OCI-M2 (cell line): ENCODE measurements around the gene PARD3.

Experiments
- DNase-seq: peaks from one replicate; lab custom pipeline; 2025; ENCODE audit not compliant: unreplicated experiment; lab: John Stamatoyannopoulos, UW

Gene PARD3

GRCh38 chr10:34203966-34204630 is 611.0 kb downstream of the PARD3 start:
- DNase-seq = no peak

DNA sequence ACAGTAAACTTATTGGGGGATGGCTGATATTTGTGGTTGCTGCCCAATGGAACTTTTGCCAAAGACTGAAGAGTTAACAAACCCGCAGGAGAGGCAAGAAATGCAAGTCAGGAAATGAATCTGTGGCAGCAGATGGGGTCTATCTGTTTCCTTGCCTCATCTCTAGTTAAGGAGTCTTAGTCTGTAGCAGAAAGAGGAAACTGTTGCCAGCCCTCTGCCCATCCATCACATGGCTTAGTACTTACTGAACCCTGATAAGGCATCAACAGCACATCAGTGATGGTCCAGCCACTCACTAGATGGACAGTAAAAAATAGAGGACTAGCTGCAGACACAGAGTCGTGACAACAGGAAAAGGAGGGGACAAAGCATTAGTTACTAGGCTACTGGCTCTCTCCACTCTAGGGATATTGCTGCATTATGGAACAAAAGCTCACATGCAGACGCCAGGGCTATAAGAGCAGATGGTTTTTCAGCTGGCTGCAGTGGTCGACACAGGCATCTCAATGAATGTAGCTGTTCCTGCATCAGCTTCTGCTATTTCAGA is 614.7 kb downstream of the PARD3 start:
- DNase-seq = no peak

DNA sequence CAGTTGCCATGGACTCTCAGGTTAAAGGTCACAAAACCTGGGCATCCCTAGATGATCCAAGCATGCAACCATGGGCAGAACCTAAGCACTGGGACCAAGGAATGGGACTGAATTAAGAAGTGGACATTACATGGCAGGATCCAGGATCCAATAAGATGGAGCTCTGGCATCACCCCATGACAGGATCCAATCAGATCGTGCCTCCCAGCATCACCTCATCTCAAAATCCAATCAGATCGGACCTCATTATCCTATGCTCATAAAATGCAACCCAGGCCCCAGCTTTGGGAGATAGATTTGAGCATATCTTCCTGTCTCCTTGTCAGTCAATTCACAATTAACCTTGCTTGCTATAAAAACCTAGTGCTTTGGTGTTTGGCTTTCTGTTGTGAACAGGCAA is 616.1 kb downstream of the PARD3 start:
- DNase-seq = no peak

DNA sequence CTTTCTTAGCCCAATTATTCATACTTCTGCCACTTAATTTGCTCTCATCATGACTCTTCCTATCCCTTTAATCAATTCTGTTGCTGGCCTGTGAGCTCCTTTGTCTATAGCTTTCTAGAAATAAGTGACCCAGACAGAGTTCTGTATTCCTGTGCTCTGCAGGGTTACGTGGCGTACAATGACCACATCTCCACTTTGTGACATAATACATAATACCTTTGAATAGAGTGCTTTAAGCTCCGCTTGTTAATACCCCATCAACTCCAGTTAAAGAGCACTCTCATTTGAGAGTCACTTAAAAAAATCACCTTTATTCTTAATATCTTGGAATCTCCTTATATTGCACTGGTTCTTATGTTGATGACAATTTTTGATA is 619.0 kb downstream of the PARD3 start:
- DNase-seq = no peak

DNA sequence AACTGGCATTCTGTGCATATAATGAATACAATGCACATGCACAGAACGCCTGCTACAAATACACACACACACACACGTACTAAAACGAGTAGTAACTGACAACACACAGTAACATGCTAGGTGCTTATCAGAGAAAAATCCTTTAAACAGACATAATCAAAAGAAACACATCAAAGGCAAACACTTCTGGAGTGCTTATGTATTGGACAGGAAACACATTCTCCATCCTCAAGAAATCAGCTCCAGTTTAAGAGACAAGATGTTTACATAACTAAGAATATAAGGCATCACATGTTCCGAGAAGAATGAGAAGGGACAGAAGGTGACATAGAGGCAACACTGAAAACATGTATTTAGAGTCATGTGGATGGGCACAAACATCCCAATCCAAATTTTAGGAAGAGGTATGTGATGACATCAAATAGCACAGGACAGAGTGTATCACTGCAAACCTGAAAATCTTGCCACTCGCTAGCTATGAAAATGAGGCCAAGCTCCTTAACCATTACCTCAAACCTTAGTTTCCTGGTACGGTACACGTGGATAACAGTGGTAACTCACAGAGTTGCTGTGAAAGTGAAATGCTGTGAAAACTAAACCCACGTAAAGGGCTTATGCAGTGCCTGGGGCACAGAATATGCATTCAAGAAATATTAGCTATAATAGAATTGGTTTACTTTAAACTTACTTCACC is 619.6 kb downstream of the PARD3 start:
- DNase-seq = no peak

DNA sequence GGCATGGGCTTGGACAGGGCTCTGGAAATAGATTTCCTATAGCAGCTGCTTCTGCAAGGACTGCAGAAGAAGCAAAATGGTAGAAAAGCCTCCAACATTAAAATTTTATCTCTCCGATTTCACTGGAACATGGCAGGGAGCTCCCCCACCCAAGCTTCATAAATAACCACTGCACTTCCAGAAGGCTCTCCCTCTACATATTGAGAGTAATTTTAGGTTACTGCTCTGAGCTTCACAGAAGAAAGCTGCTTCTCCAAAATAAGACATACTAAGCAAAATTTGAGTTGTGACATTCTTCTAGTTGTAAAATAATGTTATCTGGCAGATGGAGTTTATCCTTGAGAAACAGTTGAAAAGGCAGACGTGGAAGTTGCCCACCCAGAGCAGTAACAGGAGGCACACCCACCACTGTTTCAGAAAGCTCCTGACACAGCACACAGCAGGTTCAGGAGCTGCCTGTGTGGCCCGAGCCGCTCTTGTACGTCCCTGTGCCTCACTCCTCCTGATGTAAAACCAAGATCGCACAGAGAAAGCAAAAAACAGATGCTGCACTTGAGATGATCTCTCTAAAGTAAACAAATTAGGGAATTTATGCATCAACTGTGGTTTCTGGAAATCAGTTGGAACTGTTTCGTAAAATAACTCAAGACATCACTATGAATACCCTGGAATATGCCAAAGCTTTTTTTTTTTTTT is 621.0 kb downstream of the PARD3 start:
- no peak for DNase-seq

DNA sequence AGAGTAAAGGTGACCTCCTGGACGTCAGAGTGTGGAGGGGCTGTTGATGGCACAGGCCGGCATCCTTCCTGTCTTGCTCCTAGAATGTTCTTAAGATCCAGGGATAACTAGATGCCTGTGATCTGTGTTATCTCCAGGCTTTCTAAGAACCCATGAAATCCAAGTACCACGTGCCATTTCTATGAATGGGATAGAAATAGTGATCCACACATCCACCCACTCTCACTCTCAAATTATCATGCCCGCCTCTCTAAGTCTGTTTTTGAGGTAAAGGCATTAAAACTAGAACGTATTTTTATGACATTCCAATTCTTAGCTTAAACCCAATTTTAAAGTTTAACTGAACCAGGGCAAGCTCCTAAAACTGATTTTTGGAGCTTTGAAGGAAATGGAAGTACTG is 622.5 kb downstream of the PARD3 start:
- DNase-seq = no peak

DNA sequence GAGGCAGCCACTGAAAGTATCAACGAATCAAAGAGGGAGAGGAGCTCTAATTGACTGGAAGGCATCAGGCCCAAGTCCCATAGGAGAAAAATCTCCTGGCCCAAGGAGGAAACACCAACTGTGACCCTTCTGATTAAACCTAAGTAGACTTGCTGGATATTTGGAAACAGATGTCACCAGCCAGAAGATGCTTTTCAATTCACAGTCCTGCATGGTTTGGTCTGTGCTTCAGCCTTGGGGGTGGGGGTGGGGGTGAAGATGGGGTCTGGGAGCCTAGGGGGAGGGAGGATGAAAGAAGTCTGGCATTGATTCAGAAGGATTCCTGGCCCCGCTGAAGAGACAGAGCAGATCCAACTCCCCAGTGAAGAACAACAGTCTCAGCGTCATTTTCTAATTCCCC is 623.7 kb downstream of the PARD3 start:
- no peak for DNase-seq

DNA sequence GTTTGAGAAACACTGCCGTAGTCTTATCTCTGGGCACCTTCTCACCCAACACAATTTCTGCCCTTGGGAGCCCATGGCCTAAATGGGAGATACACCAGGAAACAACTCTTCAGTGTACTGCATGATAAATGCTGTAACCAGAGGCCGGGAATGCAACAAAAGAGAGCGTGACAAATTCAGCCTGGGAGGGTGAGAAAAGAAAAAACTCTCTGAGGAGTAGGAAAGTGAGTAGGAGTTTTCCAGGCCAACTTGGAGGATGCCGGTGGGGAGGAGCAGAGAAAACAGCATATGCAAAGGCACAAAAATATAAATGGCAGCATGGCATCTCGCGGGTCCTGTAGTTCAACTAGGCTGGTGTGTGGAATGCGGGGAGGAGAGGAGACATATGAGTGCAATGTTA is 624.5 kb downstream of the PARD3 start:
- no peak for DNase-seq

GRCh38 chr10:34189830-34190229 is 625.3 kb downstream of the PARD3 start:
- DNase-seq = no peak

GRCh38 chr10:34188221-34188620 is 626.9 kb downstream of the PARD3 start:
- no peak for DNase-seq

GRCh38 chr10:34187201-34187600 is 627.9 kb downstream of the PARD3 start:
- no peak for DNase-seq

GRCh38 chr10:34186745-34187144 is 628.4 kb downstream of the PARD3 start:
- DNase-seq = no peak

DNA sequence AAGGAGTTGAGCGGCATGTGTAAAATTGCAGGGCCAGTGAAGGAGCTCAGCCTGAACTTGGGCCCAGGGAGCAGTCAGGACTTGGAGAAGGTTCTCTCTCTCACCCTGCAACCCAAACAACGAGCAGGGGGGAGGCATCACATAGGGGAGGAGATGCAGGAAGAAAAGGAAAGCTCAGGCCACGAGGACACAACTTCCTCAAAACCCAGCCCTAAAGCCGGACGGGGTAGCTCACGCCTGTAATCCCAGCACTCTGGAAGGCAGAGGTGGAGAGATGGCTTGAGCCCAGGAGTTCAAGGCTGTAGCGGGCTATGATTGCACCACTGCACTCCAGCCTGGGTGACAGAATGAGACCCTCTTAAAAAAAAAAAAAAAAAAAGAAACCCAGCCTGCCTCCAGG is 629.1 kb downstream of the PARD3 start:
- no peak for DNase-seq

DNA sequence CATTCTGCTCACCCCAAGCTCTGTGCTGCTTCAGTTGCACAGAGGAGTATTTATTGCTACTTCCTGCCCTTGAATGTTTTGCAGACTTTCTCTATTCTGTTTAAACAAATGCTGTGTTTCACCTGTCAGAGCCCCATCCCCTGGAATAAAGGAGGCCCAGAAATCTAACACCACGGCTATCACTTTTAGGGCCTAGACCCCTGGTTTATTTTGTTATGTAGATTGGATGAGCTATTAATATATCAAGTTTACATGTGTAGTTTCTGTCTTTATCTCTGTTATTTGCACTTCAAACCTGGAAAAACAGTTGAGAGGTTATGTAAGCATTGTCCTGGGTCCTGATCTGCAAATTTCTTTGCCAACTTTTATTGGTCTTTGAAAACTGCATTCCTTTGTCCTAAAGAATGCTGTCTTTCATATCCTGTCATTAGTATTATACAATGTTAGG is 630.1 kb downstream of the PARD3 start:
- DNase-seq = no peak

- DNase-seq = no peak
Measured at GRCh38 chr10:34184397-34184796, 630.7 kb downstream of the PARD3 start.

GRCh38 chr10:34183016-34183796 is 631.9 kb downstream of the PARD3 start:
- DNase-seq = no peak

- DNase-seq = no peak
Measured at GRCh38 chr10:34181553-34182300, 633.4 kb downstream of the PARD3 start.

DNA sequence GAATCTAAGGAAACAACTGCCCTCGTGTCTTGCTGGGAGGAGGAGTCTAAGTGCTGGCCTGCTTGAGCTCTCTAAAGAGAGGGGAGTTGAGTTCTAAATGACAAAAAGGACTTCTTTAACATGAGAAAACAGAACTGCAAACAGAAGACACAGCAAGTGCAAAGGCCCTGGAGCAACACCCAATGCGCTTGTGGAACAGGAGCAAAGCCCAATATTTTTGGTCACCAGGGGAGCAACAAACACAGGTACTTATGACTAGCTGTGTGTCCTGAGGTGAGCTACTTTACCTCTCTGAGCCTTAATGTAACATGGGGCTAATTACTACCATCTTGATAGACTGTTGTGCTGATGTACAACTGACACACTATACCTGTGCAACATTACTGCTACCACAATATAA is 634.3 kb downstream of the PARD3 start:
- no peak for DNase-seq

DNA sequence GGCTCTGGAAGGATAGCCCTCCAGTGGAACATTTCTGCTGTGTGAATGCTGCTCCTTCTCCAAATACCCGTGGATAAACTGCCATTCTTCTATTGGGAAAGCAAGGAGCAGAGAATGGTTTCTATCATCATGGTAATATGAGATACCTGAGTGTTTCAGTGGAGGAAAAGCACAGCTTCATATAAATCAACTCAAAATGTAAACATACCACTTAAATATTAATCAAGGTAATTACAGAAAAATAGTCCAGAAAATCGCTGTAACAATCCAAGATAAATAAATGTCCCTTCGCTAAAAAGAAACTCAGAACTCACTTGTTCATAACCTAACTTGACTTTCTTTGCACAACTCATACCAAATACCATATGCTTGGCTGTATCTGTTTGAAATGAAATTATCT is 635.8 kb downstream of the PARD3 start:
- no peak for DNase-seq

DNA sequence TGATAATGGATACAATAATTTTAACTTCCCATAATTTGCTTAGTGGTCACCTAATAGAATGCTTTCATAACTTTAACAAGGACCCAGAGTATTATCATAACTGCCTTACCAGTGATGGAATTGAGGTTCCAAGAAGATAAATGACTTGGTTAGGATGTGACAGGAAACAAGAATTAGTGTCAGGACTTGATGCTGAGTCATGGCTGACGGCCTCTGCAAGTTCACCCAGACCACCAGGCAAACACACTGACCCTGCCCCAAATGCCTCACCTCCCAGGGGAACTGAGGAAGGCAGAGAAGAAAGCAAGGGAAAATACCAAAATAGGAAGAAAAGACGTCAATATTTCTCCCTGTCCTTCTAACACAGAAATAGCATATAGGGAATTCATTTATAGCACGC is 636.3 kb downstream of the PARD3 start:
- no peak for DNase-seq
